ENCODE results near the gene MYBPHL. TPM values are rescaled to one million over a fixed set of nuclear protein-coding genes. Genes with fewer than 3 reads are reported as not detected.

The MYBPHL gene
- polyA plus RNA-seq, 3 donors = 0.26 TPM; not detected in 2

DNA sequence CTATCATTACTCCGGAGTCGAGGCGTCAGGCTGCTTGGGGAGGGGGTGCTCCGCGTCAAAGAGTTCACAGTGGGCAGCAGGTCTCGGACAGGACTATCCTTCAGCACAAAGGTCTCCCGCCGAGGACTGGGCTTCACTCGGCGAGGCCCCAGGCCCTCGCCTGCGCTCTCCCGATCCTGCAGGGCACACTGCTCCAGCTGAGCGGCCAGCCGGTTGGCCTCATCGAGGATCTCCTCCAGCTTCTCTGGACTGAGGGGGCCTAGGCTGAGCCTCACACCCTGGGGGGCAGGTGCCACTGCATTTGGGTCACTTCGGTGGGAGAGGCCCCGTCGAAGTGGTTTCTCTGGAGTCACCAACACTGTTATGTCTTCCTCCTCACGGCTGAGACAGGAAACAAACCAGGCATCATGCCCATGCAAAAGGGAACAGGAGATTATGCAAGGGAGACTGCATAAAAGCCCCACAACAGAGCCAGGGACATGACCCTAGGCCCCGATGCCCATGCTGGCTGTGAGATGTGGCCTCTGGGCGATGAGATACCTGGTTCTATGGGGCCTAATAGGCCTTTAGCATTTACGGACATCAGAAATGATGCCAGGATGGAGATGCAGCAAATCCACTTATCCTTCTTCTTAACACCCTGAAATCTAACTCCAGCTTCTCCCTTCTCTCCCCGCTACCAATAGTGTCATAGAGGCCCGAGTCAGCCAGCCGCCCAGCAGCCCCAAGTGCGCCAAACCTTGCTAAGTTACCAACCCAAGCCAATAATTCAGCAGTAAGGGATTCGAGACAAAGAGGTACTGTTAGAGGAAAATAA lies 24.9 kb downstream of the MYBPHL start:
- no peak for DNase-seq

- no peak for DNase-seq
Measured at GRCh38 chr1:109280862-109281261, 25.9 kb downstream of the MYBPHL start.

DNA sequence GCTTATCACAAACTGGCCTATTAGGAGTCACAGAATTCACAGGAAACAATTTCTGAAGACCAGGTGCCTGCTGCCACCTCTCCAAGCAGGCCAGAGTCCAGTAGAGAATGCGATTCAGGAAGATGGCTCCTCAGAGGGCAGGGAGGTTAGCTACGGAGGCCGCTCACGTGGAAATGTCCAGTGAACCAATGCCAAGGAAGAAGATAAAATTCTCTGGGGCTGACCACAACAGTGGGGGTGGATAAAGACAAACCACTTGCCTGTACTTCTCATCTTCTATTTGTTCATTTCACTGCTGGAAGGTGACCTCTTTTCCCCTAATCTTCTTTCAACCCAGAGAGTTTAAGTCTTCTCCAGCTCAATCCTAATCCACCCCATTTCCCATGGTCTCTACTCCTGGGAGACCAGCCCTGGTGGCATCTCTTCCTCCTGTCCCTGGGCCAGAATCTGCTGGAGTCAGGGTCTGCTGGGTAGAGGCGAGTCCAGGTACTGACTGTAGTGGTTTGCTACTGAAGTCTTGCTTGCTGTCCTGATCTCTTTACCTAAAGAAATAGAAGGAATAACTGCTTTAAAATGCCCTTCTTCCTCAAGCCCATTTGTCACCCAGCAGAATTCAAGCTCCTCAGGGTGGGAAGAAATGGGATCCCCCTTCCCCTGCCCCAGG lies 27.1 kb downstream of the MYBPHL start:
- no peak for DNase-seq

DNA sequence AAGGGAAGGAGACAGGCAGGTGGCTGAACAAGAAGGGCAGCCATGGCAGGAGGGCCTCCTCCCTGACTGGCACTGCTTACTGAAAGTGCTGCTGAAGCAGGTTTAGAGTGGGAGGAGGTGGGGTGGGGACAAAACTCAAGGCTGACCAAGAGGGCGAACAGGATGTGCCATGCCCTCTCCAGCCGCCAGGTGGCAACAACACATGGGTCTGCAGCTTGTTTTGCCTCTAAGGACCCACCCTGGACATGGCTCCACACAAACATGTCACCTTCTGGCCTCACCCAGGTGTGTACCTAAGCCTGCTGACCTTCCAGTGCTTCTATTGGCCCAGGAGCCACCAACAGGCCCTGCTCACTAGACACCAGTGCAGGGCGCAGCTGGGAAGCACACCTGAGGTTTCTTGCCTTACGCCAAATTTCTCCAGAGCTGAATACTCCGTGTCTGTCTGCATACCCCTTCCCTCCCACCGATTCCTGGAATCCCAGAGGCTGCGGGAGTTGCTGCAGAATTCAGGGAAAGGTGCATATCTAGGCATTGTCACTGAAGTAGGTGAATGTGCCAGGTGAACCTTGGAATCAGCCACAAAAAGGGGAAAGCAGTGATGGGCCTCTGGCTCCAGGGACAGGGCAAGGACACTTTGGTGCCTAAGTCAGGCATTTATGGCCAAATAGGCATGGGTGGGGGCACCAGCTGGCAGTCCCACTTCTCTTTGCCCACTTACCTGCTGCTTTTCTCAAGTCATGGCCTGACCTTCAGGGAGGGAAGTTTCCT lies 29.2 kb downstream of the MYBPHL start:
- no peak for DNase-seq

- no peak for DNase-seq
Measured at GRCh38 chr1:109275706-109276345, 31.0 kb downstream of the MYBPHL start.

DNA sequence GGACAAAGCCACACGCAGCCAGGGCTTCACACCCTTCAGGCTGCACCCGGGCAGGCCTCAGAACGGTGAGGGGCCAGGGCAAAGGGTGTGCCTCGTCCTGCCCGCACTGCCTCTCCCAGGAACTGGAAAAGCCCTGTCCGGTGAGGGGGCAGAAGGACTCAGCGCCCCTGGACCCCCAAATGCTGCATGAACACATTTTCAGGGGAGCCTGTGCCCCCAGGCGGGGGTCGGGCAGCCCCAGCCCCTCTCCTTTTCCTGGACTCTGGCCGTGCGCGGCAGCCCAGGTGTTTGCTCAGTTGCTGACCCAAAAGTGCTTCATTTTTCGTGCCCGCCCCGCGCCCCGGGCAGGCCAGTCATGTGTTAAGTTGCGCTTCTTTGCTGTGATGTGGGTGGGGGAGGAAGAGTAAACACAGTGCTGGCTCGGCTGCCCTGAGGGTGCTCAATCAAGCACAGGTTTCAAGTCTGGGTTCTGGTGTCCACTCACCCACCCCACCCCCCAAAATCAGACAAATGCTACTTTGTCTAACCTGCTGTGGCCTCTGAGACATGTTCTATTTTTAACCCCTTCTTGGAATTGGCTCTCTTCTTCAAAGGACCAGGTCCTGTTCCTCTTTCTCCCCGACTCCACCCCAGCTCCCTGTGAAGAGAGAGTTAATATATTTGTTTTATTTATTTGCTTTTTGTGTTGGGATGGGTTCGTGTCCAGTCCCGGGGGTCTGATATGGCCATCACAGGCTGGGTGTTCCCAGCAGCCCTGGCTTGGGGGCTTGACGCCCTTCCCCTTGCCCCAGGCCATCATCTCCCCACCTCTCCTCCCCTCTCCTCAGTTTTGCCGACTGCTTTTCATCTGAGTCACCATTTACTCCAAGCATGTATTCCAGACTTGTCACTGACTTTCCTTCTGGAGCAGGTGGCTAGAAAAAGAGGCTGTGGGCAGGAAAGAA lies 32.0 kb downstream of the MYBPHL start:
- peak; percentile 75 for DNase-seq

GRCh38 chr1:109273570-109274288 lies 33.1 kb downstream of the MYBPHL start:
- no peak for DNase-seq

GRCh38 chr1:109272831-109273547 lies 33.8 kb downstream of the MYBPHL start:
- DNase-seq = no peak

DNA sequence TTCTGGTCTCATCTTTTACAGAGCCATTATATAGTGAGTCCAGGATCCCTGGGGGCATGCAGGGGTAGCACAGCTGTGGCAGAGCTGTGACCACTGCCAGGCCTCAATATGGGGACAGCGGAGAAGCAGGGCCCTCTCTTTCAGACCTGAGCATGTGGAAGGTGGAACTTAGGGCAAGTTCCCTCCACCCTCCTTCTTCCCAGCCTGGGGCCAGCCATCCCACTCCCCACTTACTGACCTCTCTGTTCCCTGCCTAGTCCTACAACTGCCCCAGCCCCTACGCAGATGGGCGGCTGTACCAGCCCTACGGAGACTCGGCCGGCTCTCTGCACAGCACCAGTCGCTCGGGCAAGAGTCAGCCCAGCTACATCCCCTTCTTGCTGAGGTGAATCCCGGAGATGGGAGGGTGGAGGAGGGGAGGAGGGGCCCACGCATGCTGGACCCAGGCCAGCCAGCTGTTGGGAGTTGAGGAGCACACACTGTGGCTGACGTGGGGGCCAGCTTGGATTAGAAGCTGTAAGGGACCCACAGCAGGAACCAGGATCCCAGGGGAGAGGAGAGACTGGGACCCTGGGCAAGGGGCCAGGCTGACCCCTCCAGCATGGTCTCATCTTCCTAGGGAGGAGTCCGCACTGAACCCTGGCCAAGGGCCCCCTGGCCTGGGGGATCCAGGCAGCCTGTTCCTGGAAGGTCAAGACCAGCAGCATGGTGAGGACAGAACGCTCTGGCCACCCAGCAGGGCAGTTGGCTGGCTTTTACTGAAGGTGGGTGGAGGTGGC lies 34.6 kb downstream of the MYBPHL start:
- no peak for DNase-seq

- DNase-seq = no peak
Measured at GRCh38 chr1:109271458-109271857, 35.4 kb downstream of the MYBPHL start.

DNA sequence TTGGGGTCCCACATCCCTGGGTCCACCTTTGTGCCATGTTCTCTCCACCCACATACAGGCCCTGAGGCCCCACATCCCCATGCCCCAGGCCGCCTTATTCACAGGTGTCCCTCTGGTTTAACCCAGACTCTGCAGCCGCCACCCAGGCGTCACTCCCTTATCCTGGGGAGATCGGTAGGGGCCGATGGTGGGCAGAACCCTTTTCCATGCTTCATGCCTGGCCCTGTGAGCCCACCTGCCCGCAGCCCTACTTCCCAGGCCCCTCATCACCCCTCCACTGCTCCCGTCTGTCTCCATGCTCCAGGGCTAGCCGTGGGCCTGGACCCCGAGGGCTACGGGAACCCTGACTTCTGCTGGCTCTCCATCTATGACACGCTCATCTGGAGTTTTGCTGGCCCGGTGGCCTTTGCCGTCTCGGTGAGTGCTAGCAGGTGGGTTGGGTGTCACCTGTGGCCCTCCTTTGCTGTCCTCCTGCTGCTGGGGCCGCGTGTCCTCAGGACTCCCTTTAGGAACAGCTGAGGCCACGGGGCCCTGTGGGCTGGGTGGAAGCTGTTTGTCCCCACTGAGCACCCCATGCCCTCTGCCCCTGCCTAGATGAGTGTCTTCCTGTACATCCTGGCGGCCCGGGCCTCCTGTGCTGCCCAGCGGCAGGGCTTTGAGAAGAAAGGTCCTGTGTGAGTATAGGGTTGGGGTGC lies 36.0 kb downstream of the MYBPHL start:
- no peak for DNase-seq

- DNase-seq = no peak
Measured at GRCh38 chr1:109269981-109270622, 36.7 kb downstream of the MYBPHL start.

- no peak for DNase-seq
Measured at GRCh38 chr1:109269212-109269980, 37.4 kb downstream of the MYBPHL start.

DNA sequence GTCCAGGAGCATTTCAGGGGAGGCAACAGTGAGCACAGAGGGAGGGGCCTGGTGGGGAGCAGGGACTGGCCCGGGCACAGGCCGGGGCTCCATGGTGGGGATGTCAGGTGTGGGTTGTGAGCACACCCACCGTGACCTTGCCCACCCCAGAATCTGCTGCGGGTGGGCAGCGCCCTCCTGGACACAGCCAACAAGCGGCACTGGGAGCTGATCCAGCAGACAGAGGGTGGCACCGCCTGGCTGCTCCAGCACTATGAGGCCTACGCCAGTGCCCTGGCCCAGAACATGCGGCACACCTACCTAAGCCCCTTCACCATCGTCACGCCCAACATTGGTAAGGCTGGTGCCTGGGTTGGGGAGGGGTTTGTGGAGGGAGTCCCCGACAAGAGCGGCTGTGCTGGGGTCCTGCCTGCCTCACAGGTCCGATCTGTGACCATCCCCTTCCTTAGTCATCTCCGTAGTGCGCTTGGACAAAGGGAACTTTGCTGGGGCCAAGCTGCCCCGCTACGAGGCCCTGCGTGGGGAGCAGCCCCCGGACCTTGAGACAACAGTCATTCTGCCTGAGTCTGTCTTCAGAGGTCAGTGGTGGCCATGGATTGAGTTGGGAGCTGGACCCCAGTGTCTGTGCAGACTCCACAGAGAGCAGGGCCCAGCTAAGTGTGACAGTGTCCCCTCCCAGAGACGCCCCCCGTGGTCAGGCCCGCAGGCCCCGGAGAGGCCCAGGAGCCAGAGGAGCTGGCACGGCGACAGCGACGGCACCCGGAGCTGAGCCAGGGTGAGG lies 38.2 kb downstream of the MYBPHL start:
- DNase-seq = no peak

DNA sequence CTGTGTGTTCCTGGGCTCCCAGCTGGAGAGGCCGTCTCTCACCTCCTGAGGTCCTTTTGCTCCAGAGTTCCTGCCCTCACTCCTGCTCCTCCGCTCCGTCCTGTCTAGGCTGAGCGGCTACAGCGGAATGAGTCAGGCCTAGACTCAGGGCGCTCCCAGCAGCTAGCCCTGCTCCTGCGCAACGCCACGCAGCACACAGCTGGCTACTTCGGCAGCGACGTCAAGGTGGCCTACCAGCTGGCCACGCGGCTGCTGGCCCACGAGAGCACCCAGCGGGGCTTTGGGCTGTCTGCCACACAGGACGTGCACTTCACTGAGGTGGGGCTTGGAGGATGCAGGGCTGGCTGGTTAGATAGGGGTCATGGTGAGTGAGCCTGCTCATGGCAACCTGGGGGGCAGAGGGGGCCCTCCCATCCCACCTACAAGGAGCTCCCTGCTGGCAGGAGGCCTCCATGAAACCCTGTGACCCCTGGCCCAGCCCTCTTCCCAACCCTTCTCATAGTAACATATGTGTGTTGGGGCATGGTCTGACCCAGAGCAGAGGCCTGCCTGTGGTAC lies 39.0 kb downstream of the MYBPHL start:
- DNase-seq = no peak

GRCh38 chr1:109266965-109267364 lies 39.8 kb downstream of the MYBPHL start:
- no peak for DNase-seq
